T-cell (primary cell): ENCODE data around the gene CCDC91. TPM values are rescaled to one million over a fixed set of nuclear protein-coding genes. Genes with fewer than 3 reads are reported as not detected.

Source experiments
- ATAC-seq, 4 experiments: fragments of 200-7000 bp in 3 of 4; fragments of 150-1000 bp in 1 of 4; cut with Tn5 transposase; replicated peaks in 1 of 4; 1 replicate in 3 of 4; 2 replicates in 1 of 4; pipeline ENCODE4 v1.10.0; 2021; ENCODE audit warnings: moderate library complexity in 3 of 4, mild to moderate bottlenecking in 2 of 4, moderate number of reproducible peaks in 1 of 4
- CTCF ChIA-PET, 2 donors: fragments of 300-600 bp; sonication (Branson Sonifier 250); formaldehyde crosslinking; loops; one replicate each; lab custom pipeline; 2022; ENCODE audit warnings: antibody characterized with exemption in 2 of 2; lab: Charles Lee
- POLR2A ChIA-PET, 2 donors: fragments of 300-600 bp; sonication (Branson Sonifier 250); formaldehyde crosslinking; loops; one replicate each; lab custom pipeline; 2022; ENCODE audit warnings: antibody characterized with exemption in 2 of 2; lab: Charles Lee
- DNase-seq, 35 experiments: peaks; one replicate each; pipeline versions ENCODE4 v3.0.0 to v3.0.0-alpha.2; 2013 to 2023
- H3K27ac ChIP-seq: one replicate; pipeline ENCODE4 v1.5.1; 2013; ENCODE audit warnings: low read length
- H3K27me3 ChIP-seq, 2 experiments: replicated peaks in 1 of 2; 1 replicate in 1 of 2; 2 replicates in 1 of 2; pipeline versions ENCODE4 v1.6.1 to v1.7.0; 2013; ENCODE audit warnings: low read length in 1 of 2, mixed read lengths in 1 of 2; ENCODE audit not compliant: control insufficient read depth in 2 of 2, insufficient read depth in 2 of 2; ENCODE audit errors: extremely low read depth in 1 of 2
- H3K36me3 ChIP-seq, 2 donors: 1 replicate in 1 of 2; 2 replicates in 1 of 2; pipeline versions ENCODE4 v1.6.1 to v1.7.0; 2013; ENCODE audit warnings: low read length in 1 of 2; ENCODE audit not compliant: control insufficient read depth in 2 of 2, insufficient read depth in 1 of 2; ENCODE audit errors: extremely low read depth in 1 of 2
- H3K4me1 ChIP-seq, 2 experiments: 1 replicate in 1 of 2; 2 replicates in 1 of 2; pipeline versions ENCODE4 v1.6.1 to v1.7.0; 2013; ENCODE audit warnings: low read length in 2 of 2, mixed read lengths in 1 of 2; ENCODE audit not compliant: insufficient read depth in 2 of 2, control insufficient read depth in 1 of 2; ENCODE audit errors: extremely low read depth in 1 of 2
- H3K4me3 ChIP-seq, 2 donors: 1 replicate in 1 of 2; 2 replicates in 1 of 2; pipeline versions ENCODE4 v1.5.1 to v1.7.0; 2013; ENCODE audit warnings: mild to moderate bottlenecking in 2 of 2, low read length in 1 of 2, moderate library complexity in 1 of 2; ENCODE audit not compliant: control insufficient read depth in 1 of 2; ENCODE audit errors: extremely low read depth in 1 of 2
- H3K9me3 ChIP-seq: 2 replicates; pipeline ENCODE4 v1.7.0; 2013
- H3K27ac Mint-ChIP-seq, 2 donors: one replicate each; pipeline ENCODE4 v1.8.0; 2020 to 2021; ENCODE audit warnings: mild to moderate bottlenecking in 2 of 2, mixed read lengths in 2 of 2
- H3K27me3 Mint-ChIP-seq, 2 donors: one replicate each; pipeline ENCODE4 v1.8.0; 2021 to 2022; ENCODE audit warnings: mixed read lengths in 2 of 2
- H3K36me3 Mint-ChIP-seq: one replicate; pipeline ENCODE4 v1.8.0; 2021; ENCODE audit warnings: mixed read lengths
- H3K4me1 Mint-ChIP-seq, 3 donors: one replicate each; pipeline ENCODE4 v1.8.0; 2020 to 2022; ENCODE audit warnings: mixed read lengths in 3 of 3, mild to moderate bottlenecking in 1 of 3
- H3K4me3 Mint-ChIP-seq, 3 donors: one replicate each; pipeline ENCODE4 v1.8.0; 2020 to 2022; ENCODE audit warnings: mild to moderate bottlenecking in 3 of 3, mixed read lengths in 3 of 3, moderate library complexity in 3 of 3
- H3K9me3 Mint-ChIP-seq, 3 donors: one replicate each; pipeline ENCODE4 v1.8.0; 2020 to 2022; ENCODE audit warnings: mixed read lengths in 3 of 3
- WGBS: methylation state at CpG from one replicate; pipeline ENCODE4 v1.1.5; 2013; ENCODE audit warnings: missing lambda C conversion rate; ENCODE audit not compliant: insufficient coverage; 5-methylcytosine and 5-hydroxymethylcytosine counted together
- total RNA-seq, 35 experiments: library from RNA in 6 of 35; stranded (reverse) in 6 of 35; fragments of 120-200 nt in 1 of 35; gene quantifications; one replicate each; pipeline versions ENCODE4 v1.2.1 to v1.2.4 and lab custom pipeline; 2013 to 2026

CCDC91 gene
- total RNA-seq, 5 donors from 2014 or later (not counting 1 experiment from before 2014, with no cell fraction given): 65.7 to 73.0 (median 68.7) TPM

- no peaks in the 10 kb centered on the region for H3K4me1 ChIP-seq
- no peaks in the 10 kb centered on the region for H3K36me3 ChIP-seq
- POLR2A ChIA-PET: no interaction called here
- H3K27ac ChIP-seq: no peak overlapping the region
- no peaks in the 10 kb centered on the region for H3K27me3 ChIP-seq
- no peak overlapping the region for H3K4me3 ChIP-seq
- Mint-ChIP-seq H3K27me3 (no peaks in the 10 kb centered on the region), H3K4me3 (no peak overlapping the region), H3K9me3 (peaks cover 5 to 14% (median 10%) of the 10 kb centered on the region in 3 donors), H3K4me1 (peaks cover 0 to 7% (median 2%) of the 10 kb centered on the region in 3 donors), H3K27ac (no peak overlapping the region), H3K36me3 (peaks cover 76% of the 10 kb centered on the region)
- DNase-seq: no peak
- ATAC-seq: no peak
- peaks cover 5% of the 10 kb centered on the region for H3K9me3 ChIP-seq
- CTCF ChIA-PET: no interaction called here
- no CpG with 5 or more reads among the region's 6 CpGs for WGBS
Measured at GRCh38 chr12:28512406-28512805, 322.1 kb downstream of the CCDC91 start.

- Histone ChIP-seq H3K27me3 (no peaks in the 10 kb centered on the region), H3K9me3 (peaks cover 5% of the 10 kb centered on the region), H3K4me1 (no peaks in the 10 kb centered on the region), H3K36me3 (no peaks in the 10 kb centered on the region), H3K4me3 (no peak overlapping the region), H3K27ac (no peak overlapping the region)
- ATAC-seq (no peak), DNase-seq (no peak)
- Mint-ChIP-seq H3K27me3 (no peaks in the 10 kb centered on the region), H3K36me3 (peaks cover 78% of the 10 kb centered on the region), H3K4me1 (peaks cover 0 to 7% (median 2%) of the 10 kb centered on the region in 3 donors), H3K9me3 (peaks cover 5 to 19% (median 14%) of the 10 kb centered on the region in 3 donors), H3K27ac (no peak overlapping the region), H3K4me3 (no peak overlapping the region)
- CTCF ChIA-PET: no interaction called here
- POLR2A ChIA-PET: no interaction called here
- WGBS: no CpG with 5 or more reads among the region's 1 CpG
Measured at GRCh38 chr12:28512876-28513275, 322.6 kb downstream of the CCDC91 start.

GRCh38 chr12:28513983-28514382 lies 323.7 kb downstream of the CCDC91 start:
- H3K36me3 Mint-ChIP-seq: peaks cover 80% of the 10 kb centered on the region

GRCh38 chr12:28517101-28517500 lies 326.8 kb downstream of the CCDC91 start:
- Mint-ChIP-seq H3K4me1 (peaks cover 0 to 2% (median under 1%) of the 10 kb centered on the region in 3 donors), H3K36me3 (peaks cover 75% of the 10 kb centered on the region), H3K9me3 (peaks cover 15 to 28% (median 17%) of the 10 kb centered on the region in 3 donors), H3K27me3 (no peaks in the 10 kb centered on the region), H3K27ac (no peak overlapping the region), H3K4me3 (no peak overlapping the region)
- H3K4me1 ChIP-seq: no peaks in the 10 kb centered on the region
- DNase-seq: no peak
- ChIA-PET POLR2A (no interaction called here), CTCF (no interaction called here)
- no peaks in the 10 kb centered on the region for H3K27me3 ChIP-seq
- no peaks in the 10 kb centered on the region for H3K36me3 ChIP-seq
- H3K4me3 ChIP-seq: no peak overlapping the region
- H3K9me3 ChIP-seq: peaks cover 5% of the 10 kb centered on the region
- no peak overlapping the region for H3K27ac ChIP-seq
- WGBS: no CpG with 5 or more reads among the region's 1 CpG
- no peak for ATAC-seq

More at GRCh38 chr12:28513983-28514382, 323.7 kb downstream of the CCDC91 start:
- no peak overlapping the region for H3K4me3 ChIP-seq
- H3K27ac ChIP-seq: no peak overlapping the region
- POLR2A ChIA-PET: no interaction called here
- H3K36me3 ChIP-seq: no peaks in the 10 kb centered on the region
- no peaks in the 10 kb centered on the region for H3K27me3 ChIP-seq
- CTCF ChIA-PET: no interaction called here
- 67% methylated on average over 1 of the region's 1 CpG for WGBS
- no peaks in the 10 kb centered on the region for H3K27me3 Mint-ChIP-seq
- H3K4me3 Mint-ChIP-seq: no peak overlapping the region
- DNase-seq (no peak), ATAC-seq (no peak)
- H3K9me3 ChIP-seq: peaks cover 5% of the 10 kb centered on the region
- H3K27ac Mint-ChIP-seq: no peak overlapping the region
- H3K4me1 ChIP-seq: no peaks in the 10 kb centered on the region
- H3K9me3 Mint-ChIP-seq: peaks cover 11 to 22% (median 16%) of the 10 kb centered on the region in 3 donors
- peaks cover 0 to 2% (median 0%) of the 10 kb centered on the region in 3 donors for H3K4me1 Mint-ChIP-seq

GRCh38 chr12:28527631-28528249 lies 337.5 kb downstream of the CCDC91 start:
- POLR2A ChIA-PET: no interaction called here
- no peaks in the 10 kb centered on the region for H3K4me1 ChIP-seq
- no peak overlapping the region for H3K27ac ChIP-seq
- H3K9me3 Mint-ChIP-seq: peaks cover 8 to 38% (median 23%) of the 10 kb centered on the region in 3 donors
- CTCF ChIA-PET: no interaction called here
- H3K4me3 Mint-ChIP-seq: no peak overlapping the region
- no peak overlapping the region for H3K27ac Mint-ChIP-seq
- peaks cover 6 to 11% (median 10%) of the 10 kb centered on the region in 3 donors for H3K4me1 Mint-ChIP-seq
- H3K4me3 ChIP-seq: no peak overlapping the region
- H3K36me3 ChIP-seq: peaks cover 4% of the 10 kb centered on the region in 2 donors
- peaks cover 65% of the 10 kb centered on the region for H3K36me3 Mint-ChIP-seq
- no peak for DNase-seq
- H3K27me3 Mint-ChIP-seq: no peaks in the 10 kb centered on the region
- H3K27me3 ChIP-seq: no peaks in the 10 kb centered on the region
- no peak for ATAC-seq
- no peaks in the 10 kb centered on the region for H3K9me3 ChIP-seq
- WGBS: 86% methylated on average over 5 of the region's 5 CpGs

GRCh38 chr12:28535216-28535615 lies 345.0 kb downstream of the CCDC91 start:
- Mint-ChIP-seq H3K4me3 (no peak overlapping the region), H3K36me3 (peaks cover 37% of the 10 kb centered on the region), H3K27me3 (no peaks in the 10 kb centered on the region), H3K27ac (no peak overlapping the region), H3K9me3 (no peaks in the 10 kb centered on the region), H3K4me1 (no peaks in the 10 kb centered on the region)
- H3K4me1 ChIP-seq: no peaks in the 10 kb centered on the region
- no peaks in the 10 kb centered on the region for H3K27me3 ChIP-seq
- no peak overlapping the region for H3K27ac ChIP-seq
- no peaks in the 10 kb centered on the region for H3K9me3 ChIP-seq
- ChIA-PET CTCF (no interaction called here), POLR2A (no interaction called here)
- H3K4me3 ChIP-seq: no peak overlapping the region
- WGBS: no CpG with 5 or more reads among the region's 2 CpGs
- DNase-seq: no peak
- H3K36me3 ChIP-seq: no peaks in the 10 kb centered on the region
- no peak for ATAC-seq
